ENCODE measurements around the gene NME7. TPM values are rescaled to one million over a fixed set of nuclear protein-coding genes. Genes with fewer than 3 reads are reported as not detected.

NME7 gene
- total and polyA plus RNA-seq, 2 experiments from 2014 or later = 22.3 to 35.3 TPM

GRCh38 chr1:169117599-169117998 lies 250.0 kb downstream of the NME7 start:
- H3K9me3 ChIP-seq (ENCODE audit: low read depth) = no peaks in the 10 kb centered on the region
- H3K79me2 ChIP-seq (ENCODE audit: insufficient read depth) = no peaks in the 10 kb centered on the region; the same call in 1 of the 2 replicates
- no peak overlapping the region for H3K4me3 ChIP-seq
- H3K4me1 ChIP-seq (ENCODE audit: insufficient read depth) = peaks cover 32% of the 10 kb centered on the region
- no peak overlapping the region for H3K4me2 ChIP-seq (ENCODE audit: unreplicated experiment)
- in situ Hi-C loops (cut with MboI) = loop anchor here (25.0 kb wide), 1 partner anchor 680 kb away; no protein-coding TSS in a partner anchor
- H3K27me3 ChIP-seq (replicated peaks; ENCODE audit: insufficient read depth) = no peaks in the 10 kb centered on the region
- H3K27ac ChIP-seq = no peak overlapping the region
- H2AFZ ChIP-seq = no peak overlapping the region
- H3K36me3 ChIP-seq (ENCODE audit: low read depth) = peaks cover 4% of the 10 kb centered on the region; the same call in 1 of the 2 replicates
- WGBS, 2 experiments (ENCODE audit: low coverage in 1 of 2, low lambda C conversion rate in 2 of 2, missing lambda C conversion rate in 2 of 2) = 88 to 89% methylated on average over 1 of the region's 1 CpG
- H4K20me1 ChIP-seq (ENCODE audit: insufficient read depth) = no peaks in the 10 kb centered on the region
- H3F3A ChIP-seq (ENCODE audit: insufficient read depth) = peaks cover 15% of the 10 kb centered on the region
- no peak for TF ChIP-seq EZH2phosphoT487 (IDR thresholded peaks at IDR 0.05; ENCODE audit: insufficient read depth, low read depth)
- no peak for TF ChIP-seq EZH2 (IDR thresholded peaks at IDR 0.05; ENCODE audit: insufficient read depth, poor library complexity, severe bottlenecking)
- H3K9me2 ChIP-seq (ENCODE audit: insufficient read depth) = no peaks in the 10 kb centered on the region
- no peak overlapping the region for H3K9ac ChIP-seq
- no peak for DNase-seq

- H4K20me1 ChIP-seq (ENCODE audit: insufficient read depth) = no peaks in the 10 kb centered on the region
- H3K79me2 ChIP-seq (ENCODE audit: insufficient read depth) = no peaks in the 10 kb centered on the region; the same call in 1 of the 2 replicates
- H3K9me3 ChIP-seq (ENCODE audit: low read depth) = no peaks in the 10 kb centered on the region
- no peak overlapping the region for H3K9ac ChIP-seq
- no peaks in the 10 kb centered on the region for H3K9me2 ChIP-seq (ENCODE audit: insufficient read depth)
- H2AFZ ChIP-seq = no peak overlapping the region
- TF ChIP-seq EZH2 (IDR thresholded peaks at IDR 0.05; ENCODE audit: insufficient read depth, poor library complexity, severe bottlenecking) = no peak
- TF ChIP-seq EZH2phosphoT487 (IDR thresholded peaks at IDR 0.05; ENCODE audit: insufficient read depth, low read depth) = no peak
- in situ Hi-C loops (cut with MboI) = loop anchor here (25.0 kb wide), 1 partner anchor 680 kb away; no protein-coding TSS in a partner anchor
- H3K4me2 ChIP-seq (ENCODE audit: unreplicated experiment) = no peak overlapping the region
- H3K27ac ChIP-seq = no peak overlapping the region
- DNase-seq = no peak
- H3K36me3 ChIP-seq (ENCODE audit: low read depth) = peaks cover 4% of the 10 kb centered on the region; the same call in 1 of the 2 replicates
- H3F3A ChIP-seq (ENCODE audit: insufficient read depth) = peaks cover 16% of the 10 kb centered on the region
- peaks cover 35% of the 10 kb centered on the region for H3K4me1 ChIP-seq (ENCODE audit: insufficient read depth)
- H3K27me3 ChIP-seq (replicated peaks; ENCODE audit: insufficient read depth) = no peaks in the 10 kb centered on the region
- WGBS, 2 experiments (ENCODE audit: low coverage in 1 of 2, low lambda C conversion rate in 2 of 2, missing lambda C conversion rate in 2 of 2) = 94 to 96% methylated on average over 2 of the region's 2 CpGs
- no peak overlapping the region for H3K4me3 ChIP-seq
These were observed 250.6 kb downstream of the NME7 start for GRCh38 chr1:169117014-169117413.

- 91 to 95% methylated on average over 14 of the region's 14 CpGs for WGBS, 2 experiments (ENCODE audit: low coverage in 1 of 2, low lambda C conversion rate in 2 of 2, missing lambda C conversion rate in 2 of 2)
- H3K79me2 ChIP-seq (ENCODE audit: insufficient read depth) = peaks cover 6% of the 10 kb centered on the region
These were observed 251.6 kb downstream of the NME7 start for GRCh38 chr1:169115891-169116585.

GRCh38 chr1:169113613-169114119 lies 253.9 kb downstream of the NME7 start:
- TF ChIP-seq EZH2phosphoT487 (IDR thresholded peaks at IDR 0.05; ENCODE audit: insufficient read depth, low read depth) = no peak
- no peak for TF ChIP-seq EZH2 (IDR thresholded peaks at IDR 0.05; ENCODE audit: insufficient read depth, poor library complexity, severe bottlenecking)
- peaks cover 30% of the 10 kb centered on the region for H3K79me2 ChIP-seq (ENCODE audit: insufficient read depth)
- H3K4me2 ChIP-seq (ENCODE audit: unreplicated experiment) = peak overlapping the region; percentile 48
- H3K4me1 ChIP-seq (ENCODE audit: insufficient read depth) = peaks cover 42% of the 10 kb centered on the region
- in situ Hi-C loops (cut with MboI) = loop anchor here (25.0 kb wide), 1 partner anchor 676 kb away; no protein-coding TSS in a partner anchor
- no peaks in the 10 kb centered on the region for H3K27me3 ChIP-seq (replicated peaks; ENCODE audit: insufficient read depth)
- no peaks in the 10 kb centered on the region for H3K9me3 ChIP-seq (ENCODE audit: low read depth)
- 60 to 65% methylated on average over 4 of the region's 4 CpGs for WGBS, 2 experiments (ENCODE audit: low coverage in 1 of 2, low lambda C conversion rate in 2 of 2, missing lambda C conversion rate in 2 of 2)
- no peak overlapping the region; the same call in 1 of the 2 replicates for H3K9ac ChIP-seq
- H3K27ac ChIP-seq = peak overlapping the region; percentile 43
- H3K36me3 ChIP-seq (ENCODE audit: low read depth) = peaks cover 4% of the 10 kb centered on the region; the same call in 1 of the 2 replicates
- no peaks in the 10 kb centered on the region for H4K20me1 ChIP-seq (ENCODE audit: insufficient read depth)
- H3F3A ChIP-seq (ENCODE audit: insufficient read depth) = peaks cover 4% of the 10 kb centered on the region; the same call in 1 of the 2 replicates
- peak overlapping the region; percentile 17; the same call in 1 of the 2 replicates for H3K4me3 ChIP-seq
- peak overlapping the region; percentile 85 for H2AFZ ChIP-seq
- DNase-seq = peak; percentile 90
- H3K9me2 ChIP-seq (ENCODE audit: insufficient read depth) = no peaks in the 10 kb centered on the region

More at GRCh38 chr1:169115891-169116585, 251.6 kb downstream of the NME7 start:
- no peak overlapping the region for H3K9ac ChIP-seq
- no peaks in the 10 kb centered on the region for H3K9me3 ChIP-seq (ENCODE audit: low read depth)
- H3K27ac ChIP-seq = no peak overlapping the region
- H3F3A ChIP-seq (ENCODE audit: insufficient read depth) = peaks cover 16% of the 10 kb centered on the region
- no peak overlapping the region for H2AFZ ChIP-seq
- in situ Hi-C loops (cut with MboI) = loop anchor here (25.0 kb wide), 1 partner anchor 679 kb away; no protein-coding TSS in a partner anchor
- no peaks in the 10 kb centered on the region for H3K9me2 ChIP-seq (ENCODE audit: insufficient read depth)
- TF ChIP-seq EZH2phosphoT487 (IDR thresholded peaks at IDR 0.05; ENCODE audit: insufficient read depth, low read depth) (no peak), EZH2 (IDR thresholded peaks at IDR 0.05; ENCODE audit: insufficient read depth, poor library complexity, severe bottlenecking) (no peak)
- no peaks in the 10 kb centered on the region for H3K27me3 ChIP-seq (replicated peaks; ENCODE audit: insufficient read depth)
- no peak for DNase-seq
- no peaks in the 10 kb centered on the region for H4K20me1 ChIP-seq (ENCODE audit: insufficient read depth)
- H3K4me3 ChIP-seq = no peak overlapping the region
- peaks cover 4% of the 10 kb centered on the region; the same call in 1 of the 2 replicates for H3K36me3 ChIP-seq (ENCODE audit: low read depth)
- peaks cover 39% of the 10 kb centered on the region for H3K4me1 ChIP-seq (ENCODE audit: insufficient read depth)
- H3K4me2 ChIP-seq (ENCODE audit: unreplicated experiment) = no peak overlapping the region
